Spinal cord (tissue), 10 donors: Measurements from ENCODE around the gene RPIA. TPM values are rescaled to one million over a fixed set of nuclear protein-coding genes. Genes with fewer than 3 reads are reported as not detected.
"Not testable (repeated sequence)": the region's sequence is repeated elsewhere in the genome, so short reads cannot be mapped to it uniquely, and the experiment has no call there.

Source experiments
- DNase-seq, 6 donors: peaks; one replicate each; pipeline versions ENCODE4 v3.0.0 to v3.0.0-alpha.2; 2013 to 2015; ENCODE audit warnings: low spot score in 6 of 6, low read depth in 4 of 6
- H3K27ac ChIP-seq: one replicate; pipeline ENCODE4 v1.5.1; 2013; ENCODE audit warnings: low read depth, low read length, control low read depth
- H3K27me3 ChIP-seq: one replicate; pipeline ENCODE4 v1.6.1; 2013; ENCODE audit warnings: low read length; ENCODE audit not compliant: control insufficient read depth, insufficient read depth
- H3K36me3 ChIP-seq: one replicate; pipeline ENCODE4 v1.6.1; 2013; ENCODE audit warnings: low read length; ENCODE audit not compliant: control insufficient read depth, insufficient read depth
- H3K4me1 ChIP-seq: one replicate; pipeline ENCODE4 v1.6.1; 2013; ENCODE audit warnings: low read length; ENCODE audit not compliant: control insufficient read depth, insufficient read depth
- H3K4me3 ChIP-seq: one replicate; pipeline ENCODE4 v1.5.1; 2013; ENCODE audit warnings: low read depth, low read length, control low read depth
- H3K9me3 ChIP-seq: one replicate; pipeline ENCODE4 v1.6.1; 2013; ENCODE audit warnings: low read length; ENCODE audit not compliant: control insufficient read depth, insufficient read depth
- WGBS: methylation state at CpG from one replicate; pipeline ENCODE4 v1.1.5; 2013; ENCODE audit warnings: missing lambda C conversion rate; ENCODE audit not compliant: insufficient coverage; 5-methylcytosine and 5-hydroxymethylcytosine counted together
- long read RNA-seq, 4 donors: transcript quantifications; one replicate each; lab custom pipeline, GENCODE V29; 2026
- polyA plus RNA-seq, 2 donors: library from polyadenylated mRNA; unstranded; fragments of 120-200 nt; gene quantifications; one replicate each; pipeline ENCODE4 v1.2.1, GENCODE V29; 2013; ENCODE audit not compliant: insufficient read length in 2 of 2
- total RNA-seq, 2 donors: library from RNA; depleted of rRNA in 1 of 2; stranded (reverse); fragments of 120-200 nt in 1 of 2; fragments of >200 nt in 1 of 2; gene quantifications; one replicate each; pipeline versions ENCODE4 v1.2.3 to v1.2.4, GENCODE V29; 2013 to 2014
- donor health status: healthy.

The RPIA gene
- total RNA-seq, result 10 to 100 TPM in 1 of 2 donors, 1 to 10 TPM in 1; 9.0 to 11.6 TPM
- 10 to 100 TPM; 16.9 to 18.2 TPM for polyA plus RNA-seq
- long read RNA-seq, donor 1, transcript RPIA-201 (9 exons, 1,848 nt), result major isoform, 7 of 7 reads
- long read RNA-seq, donor 1, partial matches to known transcripts, result 0 of 7 reads
- long read RNA-seq, donor 1, other reads (novel, unspliced or antisense), result 0 of 7 reads
- long read RNA-seq, donor 2, partial matches to known transcripts, result 0 of 3 reads
- long read RNA-seq, donor 2, other reads (novel, unspliced or antisense), result 0 of 3 reads
- long read RNA-seq, donor 3, transcript RPIA-201 (9 exons, 1,848 nt), result major isoform, 7 of 7 reads
- long read RNA-seq, donor 3, partial matches to known transcripts, result 0 of 7 reads
- long read RNA-seq, donor 3, other reads (novel, unspliced or antisense), result 0 of 7 reads
- long read RNA-seq, donor 4, transcript RPIA-201 (9 exons, 1,848 nt), result major isoform, 16 of 16 reads
- long read RNA-seq, donor 4, partial matches to known transcripts, result 0 of 16 reads
- long read RNA-seq, donor 4, other reads (novel, unspliced or antisense), result 0 of 16 reads

DNA sequence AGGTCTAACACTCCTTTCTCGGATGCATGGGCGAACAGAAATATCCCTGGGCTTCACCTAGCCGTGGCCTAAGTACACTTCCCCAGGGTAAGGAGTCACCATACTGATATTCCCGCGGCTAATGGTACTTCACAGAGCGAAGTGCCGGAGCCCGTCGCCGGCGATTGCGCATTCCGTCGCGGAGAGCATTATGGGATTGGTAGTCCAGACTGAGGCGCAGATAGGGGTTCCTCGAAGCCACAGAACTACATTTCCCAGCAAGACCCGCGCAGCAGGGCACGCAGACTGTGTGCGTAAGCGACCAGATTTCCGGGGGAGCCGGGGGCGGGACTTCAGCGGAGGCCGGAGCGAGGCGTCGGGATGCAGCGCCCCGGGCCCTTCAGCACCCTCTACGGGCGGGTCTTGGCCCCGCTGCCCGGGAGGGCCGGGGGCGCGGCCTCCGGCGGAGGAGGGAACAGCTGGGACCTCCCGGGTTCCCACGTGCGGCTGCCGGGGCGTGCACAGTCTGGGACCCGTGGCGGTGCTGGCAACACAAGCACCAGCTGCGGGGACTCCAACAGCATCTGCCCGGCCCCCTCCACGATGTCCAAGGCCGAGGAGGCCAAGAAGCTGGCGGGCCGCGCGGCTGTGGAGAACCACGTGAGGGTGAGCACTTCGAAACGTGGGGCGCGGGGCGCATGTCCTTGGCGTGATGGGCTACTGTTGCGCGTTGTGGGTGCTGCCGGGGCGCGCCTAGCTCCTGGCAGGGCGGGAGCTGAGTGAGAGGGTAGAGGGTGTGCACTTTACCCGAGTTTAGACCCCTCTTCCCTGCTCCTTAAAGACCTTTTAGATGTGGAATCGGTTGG is at the start of gene RPIA:
RPIA (plus strand) TSS at position 335 of the 845 bp plus-strand sequence; CDS start at position 361, 26 bp downstream.
- no peaks in the 10 kb centered on the region for H3K9me3 ChIP-seq
- no peaks in the 10 kb centered on the region for H3K36me3 ChIP-seq
- no peaks in the 10 kb centered on the region for H3K27me3 ChIP-seq
- WGBS, result under 1% methylated on average over 65 of the region's 71 CpGs
- DNase-seq, result peak; percentile 93 to 99 (median 98)
- H3K4me1 ChIP-seq, result peaks cover 4% of the 10 kb centered on the region
- peak within 1 kb of the TSS; percentile 78 for H3K27ac ChIP-seq
- H3K4me3 ChIP-seq, result peak within 1 kb of the TSS; percentile 79

- no peak for DNase-seq
- no peaks in the 10 kb centered on the region for H3K36me3 ChIP-seq
- 86% methylated on average over 1 of the region's 3 CpGs for WGBS
These were observed 49.2 kb upstream of the RPIA start for GRCh38 chr2:88642278-88642677.

GRCh38 chr2:88645291-88645882 is 46.1 kb upstream of the RPIA start:
- no CpG with 5 or more reads among the region's 2 CpGs for WGBS
- H3K27me3 ChIP-seq, DNase-seq, H3K36me3 ChIP-seq, H3K4me1 ChIP-seq, H3K4me3 ChIP-seq, H3K27ac ChIP-seq, H3K9me3 ChIP-seq: not testable (repeated sequence)

More at GRCh38 chr2:88642278-88642677, 49.2 kb upstream of the RPIA start:
- H3K27ac ChIP-seq, result no peak overlapping the region
- peaks cover 7% of the 10 kb centered on the region for H3K9me3 ChIP-seq
- H3K27me3 ChIP-seq, result no peaks in the 10 kb centered on the region
- no peaks in the 10 kb centered on the region for H3K4me1 ChIP-seq
- no peak overlapping the region for H3K4me3 ChIP-seq

- 60% methylated on average over 1 of the region's 1 CpG for WGBS
- H3K27me3 ChIP-seq, result no peaks in the 10 kb centered on the region
These were observed 39.8 kb upstream of the RPIA start for GRCh38 chr2:88651646-88652045.

DNA sequence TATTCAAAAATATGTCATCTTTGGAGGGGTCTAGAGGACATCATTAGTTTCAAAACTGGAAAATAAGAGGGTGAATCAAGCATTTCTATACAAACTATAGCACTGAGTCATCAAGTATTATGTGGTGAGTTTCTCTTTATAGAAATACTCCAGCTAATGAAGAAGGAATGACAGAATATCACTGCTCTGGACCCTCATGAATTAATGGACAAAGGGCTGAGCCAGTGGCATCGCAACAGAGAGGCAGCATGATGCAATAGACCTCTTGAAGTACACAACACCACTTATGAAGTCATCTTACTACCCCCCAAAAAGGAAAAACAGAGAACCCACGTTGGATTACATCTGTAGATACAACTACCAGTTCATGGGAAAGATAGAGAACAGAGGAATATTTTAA is 36.8 kb upstream of the RPIA start:
- Histone ChIP-seq H3K27ac (no peak overlapping the region), H3K27me3 (no peaks in the 10 kb centered on the region), H3K4me3 (no peak overlapping the region), H3K4me1 (no peaks in the 10 kb centered on the region), H3K36me3 (no peaks in the 10 kb centered on the region), H3K9me3 (no peaks in the 10 kb centered on the region)
- 100% methylated on average over 1 of the region's 2 CpGs for WGBS
- DNase-seq, result no peak

More at GRCh38 chr2:88651646-88652045, 39.8 kb upstream of the RPIA start:
- Histone ChIP-seq H3K4me3 (no peak overlapping the region), H3K9me3 (no peaks in the 10 kb centered on the region), H3K36me3 (no peaks in the 10 kb centered on the region), H3K4me1 (no peaks in the 10 kb centered on the region), H3K27ac (no peak overlapping the region)
- DNase-seq, result no peak

GRCh38 chr2:88656690-88657089 is 34.8 kb upstream of the RPIA start:
- no peaks in the 10 kb centered on the region for H3K4me1 ChIP-seq
- no peak overlapping the region for H3K4me3 ChIP-seq
- no peaks in the 10 kb centered on the region for H3K27me3 ChIP-seq
- H3K27ac ChIP-seq, result no peak overlapping the region
- H3K9me3 ChIP-seq, result no peaks in the 10 kb centered on the region
- no peaks in the 10 kb centered on the region for H3K36me3 ChIP-seq
- 85% methylated on average over 2 of the region's 3 CpGs for WGBS
- DNase-seq, result no peak

- 100% methylated on average over 1 of the region's 2 CpGs for WGBS
These were observed 34.3 kb upstream of the RPIA start for GRCh38 chr2:88657131-88657530.

DNA sequence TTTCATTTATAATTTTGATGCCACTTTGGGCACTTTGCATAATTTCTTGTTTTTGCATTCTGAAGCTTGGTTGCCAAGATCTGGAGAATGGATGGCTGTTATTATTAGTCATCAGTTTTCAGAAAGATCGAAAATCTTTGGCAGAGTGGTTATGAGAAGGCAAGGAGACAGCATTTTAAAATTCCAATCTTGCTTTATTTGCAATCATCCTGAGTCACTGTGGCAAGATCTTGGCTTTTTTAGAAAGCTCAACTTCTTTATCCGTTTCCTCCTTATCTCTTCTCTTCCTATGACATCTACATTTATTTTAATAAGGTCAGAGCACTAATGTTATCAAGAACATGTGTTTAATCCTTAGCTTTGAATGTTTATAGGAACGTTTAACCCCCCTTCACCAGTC is 33.1 kb upstream of the RPIA start:
- H3K27ac ChIP-seq, result no peak overlapping the region
- no peak overlapping the region for H3K4me3 ChIP-seq
- H3K4me1 ChIP-seq, result no peaks in the 10 kb centered on the region
- no peaks in the 10 kb centered on the region for H3K27me3 ChIP-seq
- WGBS, result no CpG with 5 or more reads among the region's 3 CpGs
- H3K36me3 ChIP-seq, result no peaks in the 10 kb centered on the region
- DNase-seq, result no peak
- no peaks in the 10 kb centered on the region for H3K9me3 ChIP-seq

More at GRCh38 chr2:88657131-88657530, 34.3 kb upstream of the RPIA start:
- Histone ChIP-seq H3K4me1 (no peaks in the 10 kb centered on the region), H3K36me3 (no peaks in the 10 kb centered on the region), H3K27me3 (no peaks in the 10 kb centered on the region), H3K27ac (no peak overlapping the region), H3K4me3 (no peak overlapping the region), H3K9me3 (no peaks in the 10 kb centered on the region)
- no peak for DNase-seq

DNA sequence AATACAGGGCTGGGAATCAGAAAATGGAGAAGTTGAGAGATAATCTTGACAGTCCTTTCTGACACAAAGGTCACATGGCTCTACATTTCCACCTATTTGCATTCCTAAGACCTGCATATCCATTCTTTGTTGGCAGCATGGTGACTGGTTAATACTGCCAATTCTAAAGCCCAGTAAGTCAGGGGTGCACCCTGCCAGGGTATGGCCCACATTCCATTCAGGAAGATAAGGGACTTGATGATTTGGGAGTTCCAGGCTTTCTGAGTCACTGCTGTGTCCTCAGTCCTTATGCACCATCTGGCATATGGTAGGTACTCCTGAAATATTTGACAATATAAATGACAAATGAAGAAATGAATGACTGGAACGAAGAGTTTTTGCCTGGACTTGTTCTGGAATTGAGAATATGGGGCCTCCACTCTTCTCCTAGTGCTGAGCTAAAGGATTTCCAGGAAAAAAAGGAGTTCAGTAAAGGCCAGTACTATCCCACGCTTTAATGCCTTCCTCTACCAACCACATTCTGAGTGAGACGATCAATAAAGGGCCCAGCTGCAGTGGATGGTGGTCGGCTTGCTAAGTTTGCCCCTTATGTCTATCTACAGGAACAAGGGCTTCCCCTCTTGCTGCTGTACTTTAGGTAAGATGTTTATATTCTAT is 32.5 kb upstream of the RPIA start:
- 100% methylated on average over 1 of the region's 4 CpGs for WGBS
- no peaks in the 10 kb centered on the region for H3K27me3 ChIP-seq
- no peaks in the 10 kb centered on the region for H3K4me1 ChIP-seq
- no peaks in the 10 kb centered on the region for H3K9me3 ChIP-seq
- no peak overlapping the region for H3K27ac ChIP-seq
- no peak overlapping the region for H3K4me3 ChIP-seq
- no peaks in the 10 kb centered on the region for H3K36me3 ChIP-seq
- no peak for DNase-seq
